Activated CD8-positive, alpha-beta memory T cell treated with anti-CD3 and anti-CD28 coated beads for 24 hours (primary cell): ENCODE measurements around the gene RHBDD2.
"Not testable (repeated sequence)": the region's sequence is repeated elsewhere in the genome, so short reads cannot be mapped to it uniquely, and the experiment has no call there.

Source experiments
- DNase-seq: peaks from one replicate; pipeline ENCODE4 v3.0.0-alpha.2; 2020

Gene RHBDD2

GRCh38 chr7:75866489-75867389 is 12.1 kb upstream of the RHBDD2 start:
- DNase-seq, result peak; percentile 73

GRCh38 chr7:75867390-75867717 is 11.5 kb upstream of the RHBDD2 start:
- DNase-seq, result no peak

- DNase-seq, result no peak
Measured at GRCh38 chr7:75868153-75868552, 10.7 kb upstream of the RHBDD2 start.

GRCh38 chr7:75869776-75870379 is 9.0 kb upstream of the RHBDD2 start:
- no peak for DNase-seq

GRCh38 chr7:75870557-75871161 is 8.2 kb upstream of the RHBDD2 start:
- DNase-seq, result peak; percentile 69

- no peak for DNase-seq
Measured at GRCh38 chr7:75872073-75872782, 6.6 kb upstream of the RHBDD2 start.

GRCh38 chr7:75874180-75874579 is 4.7 kb upstream of the RHBDD2 start:
- not testable (repeated sequence) for DNase-seq

- DNase-seq, result no peak
Measured at GRCh38 chr7:75875113-75876080, 3.4 kb upstream of the RHBDD2 start.

GRCh38 chr7:75876126-75876881 is 2.5 kb upstream of the RHBDD2 start:
- DNase-seq, result no peak

- no peak for DNase-seq
Measured at GRCh38 chr7:75878312-75878768, 494 bp upstream of the RHBDD2 start.

GRCh38 chr7:75879771-75880184 is 944 bp downstream of the RHBDD2 start:
- no peak for DNase-seq

GRCh38 chr7:75880242-75880641 is 1.4 kb downstream of the RHBDD2 start:
- DNase-seq, result no peak

- no peak for DNase-seq
Measured at GRCh38 chr7:75881436-75882095, 2.7 kb downstream of the RHBDD2 start.

GRCh38 chr7:75883265-75883824 is 4.5 kb downstream of the RHBDD2 start:
- not testable (repeated sequence) for DNase-seq

- no peak for DNase-seq
Measured at GRCh38 chr7:75884476-75884875, 5.6 kb downstream of the RHBDD2 start.

GRCh38 chr7:75885036-75885435 is 6.2 kb downstream of the RHBDD2 start:
- DNase-seq, result no peak

GRCh38 chr7:75887669-75888369 is 9.0 kb downstream of the RHBDD2 start:
- DNase-seq, result no peak

- no peak for DNase-seq
Measured at GRCh38 chr7:75888464-75889222, 9.8 kb downstream of the RHBDD2 start.
